H1 (cell line): ENCODE data around the gene LY6G5C. TPM values are rescaled to one million over a fixed set of nuclear protein-coding genes. Genes with fewer than 3 reads are reported as not detected.
A peak's percentile ranks its signal among the peaks of the same experiment; 100 is the strongest.

ENCODE experiments used
- CTCF ChIA-PET: fragments of 300-600 bp; sonication (Branson Sonifier 250); formaldehyde crosslinking; loops from one replicate; lab custom pipeline; 2021; ENCODE audit not compliant: partially characterized antibody; lab: Charles Lee
- POLR2A ChIA-PET: fragments of 300-600 bp; sonication (Branson Sonifier 250); formaldehyde crosslinking; loops from one replicate; lab custom pipeline; 2021; ENCODE audit warnings: inconsistent platforms; ENCODE audit not compliant: partially characterized antibody; lab: Charles Lee
- DNase-seq, 2 experiments: peaks; one replicate each; pipeline versions ENCODE4 v3.0.0 to v3.0.0-alpha.2; 2010 to 2022; ENCODE audit warnings: low spot score in 2 of 2, low read depth in 1 of 2, mixed read lengths in 1 of 2
- FAIRE-seq: peaks from 2 replicates; lab custom pipeline; 2011; peaks lifted over from hg19 to GRCh38; lab: Jason Lieb, UNC
- H2AFZ ChIP-seq: 2 replicates; pipeline ENCODE4 v1.8.1; 2012; ENCODE audit warnings: low read length, inconsistent platforms
- H2AK5ac ChIP-seq: 2 replicates; pipeline ENCODE4 v1.6.1; 2013; ENCODE audit warnings: low read depth, low read length
- H2BK120ac ChIP-seq: replicated peaks from 2 replicates; pipeline ENCODE3; 2013; ENCODE audit warnings: low read depth, low read length, inconsistent platforms
- H2BK12ac ChIP-seq: 2 replicates; pipeline ENCODE4 v1.6.1; 2013; ENCODE audit warnings: low read depth, low read length
- H2BK15ac ChIP-seq: 2 replicates; pipeline ENCODE4 v1.6.1; 2013; ENCODE audit warnings: low read length
- H2BK20ac ChIP-seq: 2 replicates; pipeline ENCODE4 v1.6.1; 2013; ENCODE audit warnings: low read length
- H2BK5ac ChIP-seq: 2 replicates; pipeline ENCODE4 v1.6.1; 2013; ENCODE audit warnings: low read depth, low read length
- H3K14ac ChIP-seq: 2 replicates; pipeline ENCODE4 v1.6.1; 2013; ENCODE audit warnings: inconsistent platforms; ENCODE audit not compliant: insufficient read length
- H3K18ac ChIP-seq: 2 replicates; pipeline ENCODE4 v1.6.1; 2013; ENCODE audit warnings: low read length; ENCODE audit errors: extremely low read depth
- H3K23ac ChIP-seq: 2 replicates; pipeline ENCODE4 v1.6.1; 2013; ENCODE audit warnings: inconsistent platforms; ENCODE audit not compliant: insufficient read length
- H3K23me2 ChIP-seq: 2 replicates; pipeline ENCODE4 v1.6.1; 2013; ENCODE audit warnings: low read depth, low read length
- H3K27ac ChIP-seq: 2 replicates; pipeline ENCODE4 v1.6.1; 2011; ENCODE audit warnings: low read depth, low read length, inconsistent platforms
- H3K27me3 ChIP-seq, 4 experiments: replicated peaks in 1 of 4; 1 replicate in 1 of 4; 2 replicates in 3 of 4; pipeline versions ENCODE4 v1.6.1 to v1.8.1; 2011 to 2013; ENCODE audit warnings: low read length in 3 of 4, mild to moderate bottlenecking in 3 of 4, inconsistent platforms in 2 of 4, mixed read lengths in 2 of 4, moderate library complexity in 1 of 4; ENCODE audit not compliant: control insufficient read depth in 3 of 4, insufficient read depth in 3 of 4; ENCODE audit errors: extremely low read depth in 1 of 4
- H3K36me3 ChIP-seq, 4 experiments: 2 replicates each; pipeline versions ENCODE4 v1.6.1 to v1.8.1; 2011 to 2013; ENCODE audit warnings: mild to moderate bottlenecking in 4 of 4, low read length in 3 of 4, moderate library complexity in 2 of 4, control low read depth in 1 of 4, inconsistent platforms in 1 of 4; ENCODE audit not compliant: insufficient read depth in 4 of 4, control insufficient read depth in 2 of 4
- H3K4ac ChIP-seq: replicated peaks from 2 replicates; pipeline ENCODE3; 2013; ENCODE audit warnings: low read length, low read depth, mixed read lengths, inconsistent platforms; ENCODE audit not compliant: insufficient read length
- H3K4me1 ChIP-seq, 4 experiments: replicated peaks in 1 of 4; 1 replicate in 1 of 4; 2 replicates in 3 of 4; pipeline versions ENCODE4 v1.6.1 to v1.8.1; 2011 to 2013; ENCODE audit warnings: low read length in 3 of 4, inconsistent platforms in 2 of 4, mixed read lengths in 1 of 4; ENCODE audit not compliant: insufficient read depth in 4 of 4, control insufficient read depth in 3 of 4
- H3K4me2 ChIP-seq, 2 experiments: 2 replicates each; pipeline versions ENCODE4 v1.6.1 to v1.8.1; 2011 to 2013; ENCODE audit warnings: low read depth in 2 of 2, low read length in 2 of 2, control low read depth in 1 of 2, inconsistent platforms in 1 of 2, mild to moderate bottlenecking in 1 of 2; ENCODE audit not compliant: insufficient read depth in 1 of 2
- H3K4me3 ChIP-seq, 4 experiments: fragments of 200-600, 300-600 bp in 1 of 4; sonication (generic), shearing (Covaris generic), sonication (Bioruptor Twin) in 1 of 4; 2 replicates each; pipeline versions ENCODE4 v1.5.1 to v1.8.1; 2011 to 2016; ENCODE audit warnings: low read length in 4 of 4, low read depth in 3 of 4, control low read depth in 2 of 4, inconsistent platforms in 2 of 4, mild to moderate bottlenecking in 2 of 4, mixed read lengths in 1 of 4, moderate library complexity in 1 of 4; ENCODE audit not compliant: insufficient read depth in 2 of 4; ENCODE audit errors: extremely low read depth in 1 of 4
- H3K56ac ChIP-seq: replicated peaks from 2 replicates; pipeline ENCODE3; 2013; ENCODE audit warnings: low read depth, mild to moderate bottlenecking, mixed read lengths, low read length, inconsistent platforms; ENCODE audit not compliant: insufficient read length
- H3K79me1 ChIP-seq: 2 replicates; pipeline ENCODE4 v1.6.1; 2013; ENCODE audit warnings: low read depth, low read length, control low read depth
- H3K79me2 ChIP-seq, 2 experiments: 2 replicates each; pipeline versions ENCODE4 v1.6.1 to v1.8.1; 2012 to 2013; ENCODE audit warnings: low read length in 2 of 2, mild to moderate bottlenecking in 2 of 2, inconsistent platforms in 1 of 2; ENCODE audit not compliant: insufficient read depth in 2 of 2, control insufficient read depth in 1 of 2
- H3K9ac ChIP-seq, 4 experiments: replicated peaks in 1 of 4; 1 replicate in 1 of 4; 2 replicates in 3 of 4; pipeline versions ENCODE4 v1.6.1 to v1.8.1; 2011 to 2013; ENCODE audit warnings: low read depth in 3 of 4, low read length in 3 of 4, control low read depth in 2 of 4, mild to moderate bottlenecking in 2 of 4, moderate library complexity in 2 of 4, inconsistent platforms in 1 of 4; ENCODE audit errors: extremely low read depth in 1 of 4
- H3K9me3 ChIP-seq, 2 experiments: 2 replicates each; pipeline versions ENCODE4 v1.6.1 to v1.8.1; 2012 to 2013; ENCODE audit warnings: mild to moderate bottlenecking in 2 of 2, moderate library complexity in 2 of 2, control low read depth in 1 of 2, inconsistent platforms in 1 of 2, low read depth in 1 of 2, low read length in 1 of 2, mixed read lengths in 1 of 2; ENCODE audit not compliant: insufficient read depth in 2 of 2
- H4K20me1 ChIP-seq, 2 experiments: replicated peaks in 1 of 2; 2 replicates each; pipeline versions ENCODE3 to v1.8.1; 2011 to 2013; ENCODE audit warnings: inconsistent platforms in 2 of 2, low read length in 2 of 2, mild to moderate bottlenecking in 1 of 2; ENCODE audit not compliant: insufficient read depth in 2 of 2, control insufficient read depth in 1 of 2
- H4K5ac ChIP-seq: 2 replicates; pipeline ENCODE4 v1.6.1; 2013; ENCODE audit warnings: low read length, low read depth, mixed read lengths, inconsistent platforms; ENCODE audit not compliant: insufficient read length
- H4K8ac ChIP-seq: 2 replicates; pipeline ENCODE4 v1.8.0; 2013; ENCODE audit warnings: mild to moderate bottlenecking, moderate library complexity, low read length, inconsistent platforms; ENCODE audit not compliant: insufficient read depth; ENCODE audit errors: extremely low read depth
- H4K91ac ChIP-seq: replicated peaks from 2 replicates; pipeline ENCODE3; 2013; ENCODE audit warnings: low read length, mixed read lengths, inconsistent platforms; ENCODE audit not compliant: insufficient read length
- CEBPB ChIP-seq: IDR thresholded peaks from 2 replicates; pipeline ENCODE4 v1.6.1; 2012; ENCODE audit warnings: low read depth, low read length
- CTBP2 ChIP-seq: IDR thresholded peaks from 2 replicates; pipeline ENCODE4 v1.7.0; 2011; ENCODE audit warnings: borderline replicate concordance, mild to moderate bottlenecking, moderate library complexity, mixed read lengths, low read length; ENCODE audit not compliant: insufficient read depth, insufficient read length
- GABPA ChIP-seq: IDR thresholded peaks from 2 replicates; pipeline ENCODE4 v1.6.1; 2011; ENCODE audit warnings: mild to moderate bottlenecking, low read length, moderate library complexity, borderline replicate concordance; ENCODE audit not compliant: insufficient read depth
- RBBP5 ChIP-seq: IDR thresholded peaks from 2 replicates; pipeline ENCODE4 v1.7.1; 2012; ENCODE audit warnings: low read depth, mild to moderate bottlenecking, inconsistent platforms, low read length, moderate library complexity, borderline replicate concordance
- RFX5 ChIP-seq: IDR thresholded peaks from 2 replicates; pipeline ENCODE4 v1.6.1; 2011; ENCODE audit warnings: low read depth, low read length, improper control_type of control experiment, borderline replicate concordance
- RXRA ChIP-seq: IDR thresholded peaks from 2 replicates; pipeline ENCODE4 v1.6.1; 2011; ENCODE audit warnings: low read depth, mild to moderate bottlenecking, low read length, moderate library complexity; ENCODE audit not compliant: insufficient read depth
- TAF1 ChIP-seq: IDR thresholded peaks from 2 replicates; pipeline ENCODE4 v1.6.1; 2011; ENCODE audit warnings: mild to moderate bottlenecking, low read depth, low read length
- WGBS, 2 experiments: shearing (Covaris generic) in 1 of 2; methylation state at CpG; one replicate each; pipeline versions ENCODE4 v1.1.6 to v1.1.7; 2013 to 2015; ENCODE audit warnings: low lambda C conversion rate in 2 of 2, mixed read lengths in 2 of 2, inconsistent platforms in 1 of 2, low coverage in 1 of 2, missing lambda C conversion rate in 1 of 2; ENCODE audit not compliant: insufficient replicate concordance in 2 of 2, insufficient coverage in 1 of 2, insufficient read length in 1 of 2; ENCODE audit errors: extremely low coverage in 1 of 2, missing lambda C conversion rate in 1 of 2; 5-methylcytosine and 5-hydroxymethylcytosine counted together
- polyA plus RNA-seq, 7 experiments: library from polyadenylated mRNA; depleted of rRNA in 3 of 7; stranded (reverse) in 5 of 7; unstranded in 2 of 7; fragments of >200 nt in 5 of 7; fragments of 200-250 nt in 2 of 7; gene quantifications; 1 replicate in 5 of 7; 2 replicates in 1 of 7; 4 replicates in 1 of 7; pipeline versions ENCODE4 v1.2.1 to v1.2.3, GENCODE V29; 2011 to 2013; ENCODE audit warnings: missing spikeins in 2 of 7, mixed read lengths in 2 of 7
- total RNA-seq: library from RNA; stranded (reverse); fragmentation: NEBNext Ultra II Directional; extraction: Animal tissue kit (Norgen Biotek cat#: 25700); gene quantifications from 2 replicates; pipeline ENCODE4 v1.2.1, GENCODE V29; 2021

Gene LY6G5C
- total and polyA plus RNA-seq, 2 of the 8 experiments (the other 6 are each of a cell fraction or from before 2014, with no cell fraction given), result 1.1 to 1.8 TPM

GRCh38 chr6:31710523-31711219 is 29.8 kb upstream of the LY6G5C start:
- Histone ChIP-seq H3K23ac (no peak overlapping the region), H2BK20ac (0 out of 2 replicates have a peak overlapping the region, but pooled peaks have one; percentile 72), H3K27ac (no peak overlapping the region), H3K79me1 (no peaks in the 10 kb centered on the region), H4K8ac (peak overlapping the region; percentile 23; the same call in 1 of the 2 replicates), H3K56ac (no peak overlapping the region), H3K14ac (no peak overlapping the region), H4K91ac (no peak overlapping the region), H3K9ac (no peak overlapping the region), H3K79me2 (no peaks in the 10 kb centered on the region), H2BK5ac (no peak overlapping the region), H3K4me2 (no peak overlapping the region; a peak in 1 of 4 replicates), H2BK15ac (no peak overlapping the region), H2AK5ac (no peak overlapping the region), H3K23me2 (peaks cover 3% of the 10 kb centered on the region; the same call in 1 of the 2 replicates), H4K5ac (no peak overlapping the region), H2BK120ac (no peak overlapping the region), H3K4me3 (no peak overlapping the region), H3K4ac (no peak overlapping the region), H3K4me1 (peaks cover 11 to 18% (median 12%) of the 10 kb centered on the region in 4 experiments), H3K36me3 (no peaks in the 10 kb centered on the region), H3K9me3 (no peaks in the 10 kb centered on the region), H3K18ac (no peak overlapping the region), H3K27me3 (no peaks in the 10 kb centered on the region; a peak in 1 of 7 replicates), H2BK12ac (no peak overlapping the region), H2AFZ (0 out of 2 replicates have a peak overlapping the region, but pooled peaks have one; percentile 7), H4K20me1 (no peaks in the 10 kb centered on the region)
- CTCF ChIA-PET, result interaction anchor here (0.5 to 5.7 kb wide), 12 partner anchors 11 to 269 kb away, joined by 3 to 39 read pairs (median 4); partner anchors contain the start of genes DDAH2 and LSM2
- no peak for DNase-seq
- TF ChIP-seq GABPA (no peak), RXRA (no peak), CEBPB (no peak), RFX5 (no peak), TAF1 (no peak), CTBP2 (no peak), RBBP5 (no peak)
- 82% methylated on average over 5 of the region's 5 CpGs; no CpG with 5 or more reads in 1 of the 2 experiments for WGBS, 2 experiments
- no peak for FAIRE-seq
- POLR2A ChIA-PET, result interaction anchor here (0.6 to 3.4 kb wide), 10 partner anchors 14 to 233 kb away, joined by 3 to 22 read pairs (median 4); partner anchors contain the start of genes BAG6, DDAH2, GPANK1 and MPIG6B
